Measurements from ENCODE around the gene C1orf53.
A peak's percentile ranks its signal among the peaks of the same experiment; 100 is the strongest.
"Not testable (repeated sequence)": the region's sequence is repeated elsewhere in the genome, so short reads cannot be mapped to it uniquely, and the experiment has no call there.

C1orf53 gene

DNA sequence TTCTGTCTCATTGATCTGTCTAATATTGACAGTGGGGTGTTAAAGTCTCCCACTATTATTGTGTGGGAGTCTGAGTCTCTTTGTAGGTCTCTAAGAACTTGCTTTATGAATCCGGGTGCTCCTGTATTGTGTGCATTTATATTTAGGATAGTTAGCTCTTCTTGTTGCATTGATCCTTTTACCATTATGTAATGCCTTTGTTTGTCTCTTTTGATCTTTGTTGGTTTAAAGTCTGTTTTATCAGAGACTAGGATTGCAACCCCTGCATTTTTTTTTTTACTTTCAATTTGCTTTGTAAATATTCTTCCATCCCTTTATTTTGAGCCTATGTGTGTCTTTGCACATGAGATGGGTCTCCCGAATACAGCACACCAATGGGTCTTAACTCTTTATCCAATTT lies 20.2 kb upstream of the C1orf53 start:
- H3K27ac ChIP-seq (ENCODE audit: low read depth, low read length); H3K9me3 ChIP-seq (ENCODE audit: control insufficient read depth, insufficient read depth, low read length); H3K4me3 ChIP-seq (ENCODE audit: low read depth, low read length); H3K4me1 ChIP-seq (ENCODE audit: control insufficient read depth, insufficient read depth, low read length); H3K27me3 ChIP-seq (ENCODE audit: control insufficient read depth, insufficient read depth, low read length); H3K36me3 ChIP-seq (ENCODE audit: control insufficient read depth, insufficient read depth, low read length); H3K9ac ChIP-seq (ENCODE audit: low read depth, low read length): not testable (repeated sequence)

DNA sequence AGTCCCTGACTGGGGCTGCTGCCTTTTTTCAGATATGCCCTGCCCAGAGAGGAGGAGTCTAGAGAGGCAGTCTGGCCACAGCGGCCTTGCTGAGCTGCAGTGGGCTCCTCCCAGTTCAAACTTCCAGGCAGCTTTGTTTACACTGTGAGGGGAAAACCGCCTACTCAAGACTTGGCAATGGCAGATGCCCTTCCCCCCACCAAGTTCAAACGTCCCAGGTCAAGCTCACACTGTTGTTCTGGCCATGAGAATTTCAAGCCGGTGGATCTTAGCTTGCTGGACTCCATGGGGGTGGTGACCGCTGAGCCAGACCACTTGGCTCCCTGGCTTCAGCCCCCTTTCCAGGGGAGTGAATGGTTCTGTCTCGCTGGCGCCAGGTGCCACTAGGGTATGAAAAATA lies 18.3 kb upstream of the C1orf53 start:
- Histone ChIP-seq H3K4me1 (ENCODE audit: control insufficient read depth, insufficient read depth, low read length) (no peaks in the 10 kb centered on the region; the same call in 1 of the 2 replicates), H3K27me3 (ENCODE audit: control insufficient read depth, insufficient read depth, low read length) (no peaks in the 10 kb centered on the region), H3K4me3 (ENCODE audit: low read depth, low read length) (no peak overlapping the region), H3K27ac (ENCODE audit: low read depth, low read length) (no peak overlapping the region), H3K9me3 (ENCODE audit: control insufficient read depth, insufficient read depth, low read length) (no peaks in the 10 kb centered on the region), H3K9ac (ENCODE audit: low read depth, low read length) (no peak overlapping the region), H3K36me3 (ENCODE audit: control insufficient read depth, insufficient read depth, low read length) (no peaks in the 10 kb centered on the region)

DNA sequence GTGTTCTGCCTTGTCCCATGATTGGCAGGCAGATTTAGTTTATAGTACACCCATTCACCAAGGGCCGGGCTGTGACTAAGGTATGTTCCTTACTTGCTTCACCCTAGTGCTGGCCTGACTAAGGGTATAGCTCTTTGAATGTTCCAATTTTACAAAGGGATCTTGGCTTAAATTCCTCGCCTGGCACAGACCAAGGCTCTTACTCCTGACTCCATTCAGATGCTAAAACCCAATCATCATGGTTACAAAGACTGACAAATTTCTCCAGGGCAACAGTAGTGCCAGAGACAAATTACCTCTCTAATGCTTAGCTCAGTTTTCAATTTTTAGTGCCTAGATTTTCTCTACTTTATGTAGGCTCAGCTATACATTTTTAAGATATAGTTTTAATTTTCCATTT lies 11.5 kb upstream of the C1orf53 start:
- H3K9ac ChIP-seq (ENCODE audit: low read depth, low read length): no peak overlapping the region
- H3K4me3 ChIP-seq (ENCODE audit: low read depth, low read length): no peak overlapping the region
- no peaks in the 10 kb centered on the region for H3K9me3 ChIP-seq (ENCODE audit: control insufficient read depth, insufficient read depth, low read length)
- H3K27me3 ChIP-seq (ENCODE audit: control insufficient read depth, insufficient read depth, low read length): no peaks in the 10 kb centered on the region
- no peaks in the 10 kb centered on the region for H3K36me3 ChIP-seq (ENCODE audit: control insufficient read depth, insufficient read depth, low read length)
- no peak overlapping the region for H3K27ac ChIP-seq (ENCODE audit: low read depth, low read length)
- peaks cover 23% of the 10 kb centered on the region for H3K4me1 ChIP-seq (ENCODE audit: control insufficient read depth, insufficient read depth, low read length)

DNA sequence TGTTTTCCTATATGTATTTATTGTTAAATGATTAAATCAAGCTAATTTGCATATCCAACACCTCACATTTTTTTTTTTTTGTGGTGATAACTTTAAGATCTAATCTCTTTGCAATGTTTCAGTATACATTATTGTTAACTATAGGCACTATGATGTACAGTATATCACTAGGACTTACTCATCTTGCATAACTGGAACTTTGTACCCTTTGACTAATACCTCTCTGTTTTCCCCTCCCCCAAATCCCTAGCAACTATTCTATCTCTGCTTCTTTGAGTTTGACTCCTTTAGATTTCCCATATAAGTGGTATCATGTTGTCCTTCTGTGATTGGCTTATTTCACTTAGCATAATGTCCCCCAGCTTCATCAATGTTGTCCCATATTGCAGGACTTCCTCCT lies 9.7 kb upstream of the C1orf53 start:
- Histone ChIP-seq H3K27ac (ENCODE audit: low read depth, low read length) (no peak overlapping the region), H3K9ac (ENCODE audit: low read depth, low read length) (no peak overlapping the region), H3K4me1 (ENCODE audit: control insufficient read depth, insufficient read depth, low read length) (peaks cover 23% of the 10 kb centered on the region)

DNA sequence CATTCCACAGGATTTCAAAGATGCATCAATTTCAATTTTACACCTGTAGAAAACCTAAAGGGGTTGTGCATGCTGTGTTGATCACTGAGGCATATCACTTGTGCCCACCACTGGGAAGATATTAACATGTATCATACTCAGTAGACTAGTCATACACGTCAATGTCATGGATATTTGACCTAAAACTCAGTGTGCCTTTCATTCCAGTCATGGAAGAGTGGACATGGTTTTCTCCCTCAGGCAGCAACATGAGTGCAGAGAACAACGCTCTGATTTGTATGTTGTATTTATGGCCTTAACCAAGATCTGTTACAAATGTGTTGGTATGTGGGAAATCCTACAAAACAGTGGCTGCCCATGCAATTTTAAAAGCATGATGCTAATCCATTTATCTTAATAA lies 6.1 kb upstream of the C1orf53 start:
- Histone ChIP-seq H3K27ac (ENCODE audit: low read depth, low read length) (no peak overlapping the region), H3K4me1 (ENCODE audit: control insufficient read depth, insufficient read depth, low read length) (peaks cover 16% of the 10 kb centered on the region), H3K27me3 (ENCODE audit: control insufficient read depth, insufficient read depth, low read length) (peaks cover 10% of the 10 kb centered on the region; the same call in 1 of the 2 replicates), H3K36me3 (ENCODE audit: control insufficient read depth, insufficient read depth, low read length) (no peaks in the 10 kb centered on the region), H3K9me3 (ENCODE audit: control insufficient read depth, insufficient read depth, low read length) (no peaks in the 10 kb centered on the region), H3K9ac (ENCODE audit: low read depth, low read length) (no peak overlapping the region), H3K4me3 (ENCODE audit: low read depth, low read length) (no peak overlapping the region)

More for the DNA sequence above, 9.7 kb upstream of the C1orf53 start:
- Histone ChIP-seq H3K9me3 (ENCODE audit: control insufficient read depth, insufficient read depth, low read length) (no peaks in the 10 kb centered on the region), H3K4me3 (ENCODE audit: low read depth, low read length) (no peak overlapping the region), H3K36me3 (ENCODE audit: control insufficient read depth, insufficient read depth, low read length) (no peaks in the 10 kb centered on the region), H3K27me3 (ENCODE audit: control insufficient read depth, insufficient read depth, low read length) (no peaks in the 10 kb centered on the region)

DNA sequence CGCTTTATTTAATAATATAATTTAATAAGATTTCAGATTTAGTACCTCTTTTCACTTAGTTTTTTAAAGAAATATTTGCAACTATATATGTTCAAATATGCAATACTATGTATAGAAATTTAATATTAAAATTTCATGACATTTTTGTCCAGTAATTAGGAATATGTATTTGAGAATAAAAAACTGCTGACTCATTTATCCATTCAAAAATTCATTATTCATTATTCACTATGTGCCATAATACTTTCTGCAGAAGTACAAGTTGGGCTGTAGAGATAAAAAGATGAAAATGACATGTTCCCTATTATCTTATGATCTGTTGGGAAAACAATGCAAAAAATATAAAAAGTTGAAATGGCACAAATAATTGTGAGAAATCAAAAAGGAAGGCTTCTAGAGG lies 3.4 kb upstream of the C1orf53 start:
- H3K4me1 ChIP-seq (ENCODE audit: control insufficient read depth, insufficient read depth, low read length): peaks cover 12% of the 10 kb centered on the region
- peaks cover 31% of the 10 kb centered on the region for H3K27me3 ChIP-seq (ENCODE audit: control insufficient read depth, insufficient read depth, low read length)

DNA sequence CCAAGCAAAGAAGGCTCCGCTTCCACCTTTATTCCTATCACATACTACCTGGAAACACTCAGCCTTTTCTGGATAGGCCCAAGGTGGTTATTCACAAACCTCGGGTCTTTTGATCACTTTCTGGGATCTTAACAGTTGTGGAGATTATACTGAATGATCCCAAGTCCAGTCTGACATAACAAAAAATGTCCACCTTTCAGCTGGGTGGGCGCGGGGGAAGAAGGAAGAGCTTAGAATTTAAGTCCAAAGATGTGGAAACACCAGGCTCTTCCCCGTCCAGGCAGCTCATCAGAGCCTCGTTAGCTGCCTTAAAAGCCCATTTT lies 338 bp upstream of the C1orf53 start:
- Histone ChIP-seq H3K9me3 (ENCODE audit: control insufficient read depth, insufficient read depth, low read length) (no peaks in the 10 kb centered on the region), H3K36me3 (ENCODE audit: control insufficient read depth, insufficient read depth, low read length) (no peaks in the 10 kb centered on the region), H3K9ac (ENCODE audit: low read depth, low read length) (peak overlapping the region; percentile 93), H3K27ac (ENCODE audit: low read depth, low read length) (peak overlapping the region; percentile 92), H3K4me3 (ENCODE audit: low read depth, low read length) (peak overlapping the region; percentile 86), H3K4me1 (ENCODE audit: control insufficient read depth, insufficient read depth, low read length) (peaks cover 18% of the 10 kb centered on the region), H3K27me3 (ENCODE audit: control insufficient read depth, insufficient read depth, low read length) (peaks cover 62% of the 10 kb centered on the region)

More for the DNA sequence above, 3.4 kb upstream of the C1orf53 start:
- Histone ChIP-seq H3K9me3 (ENCODE audit: control insufficient read depth, insufficient read depth, low read length) (no peaks in the 10 kb centered on the region), H3K27ac (ENCODE audit: low read depth, low read length) (no peak overlapping the region), H3K4me3 (ENCODE audit: low read depth, low read length) (no peak overlapping the region), H3K36me3 (ENCODE audit: control insufficient read depth, insufficient read depth, low read length) (no peaks in the 10 kb centered on the region), H3K9ac (ENCODE audit: low read depth, low read length) (no peak overlapping the region)

DNA sequence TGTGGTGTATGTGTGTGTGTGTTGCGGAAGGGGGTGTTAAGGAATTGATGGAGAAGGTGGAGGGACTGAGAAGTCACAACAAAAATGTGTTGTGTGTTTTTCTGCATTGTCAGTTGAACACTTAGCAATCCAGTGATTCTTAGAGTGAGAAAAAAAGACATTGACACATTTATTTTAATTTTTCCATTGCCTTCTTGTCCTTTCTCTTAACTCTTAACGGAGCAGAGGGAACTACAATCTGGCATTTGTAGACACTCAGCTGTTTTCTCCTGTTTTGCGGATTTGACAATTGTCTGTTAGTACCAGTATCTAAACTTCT lies 725 bp downstream of the C1orf53 start:
- Histone ChIP-seq H3K27me3 (ENCODE audit: control insufficient read depth, insufficient read depth, low read length) (peaks cover 72% of the 10 kb centered on the region), H3K9ac (ENCODE audit: low read depth, low read length) (no peak overlapping the region), H3K27ac (ENCODE audit: low read depth, low read length) (no peak overlapping the region), H3K9me3 (ENCODE audit: control insufficient read depth, insufficient read depth, low read length) (no peaks in the 10 kb centered on the region), H3K4me1 (ENCODE audit: control insufficient read depth, insufficient read depth, low read length) (peaks cover 22% of the 10 kb centered on the region), H3K4me3 (ENCODE audit: low read depth, low read length) (peak overlapping the region; percentile 86), H3K36me3 (ENCODE audit: control insufficient read depth, insufficient read depth, low read length) (no peaks in the 10 kb centered on the region)

DNA sequence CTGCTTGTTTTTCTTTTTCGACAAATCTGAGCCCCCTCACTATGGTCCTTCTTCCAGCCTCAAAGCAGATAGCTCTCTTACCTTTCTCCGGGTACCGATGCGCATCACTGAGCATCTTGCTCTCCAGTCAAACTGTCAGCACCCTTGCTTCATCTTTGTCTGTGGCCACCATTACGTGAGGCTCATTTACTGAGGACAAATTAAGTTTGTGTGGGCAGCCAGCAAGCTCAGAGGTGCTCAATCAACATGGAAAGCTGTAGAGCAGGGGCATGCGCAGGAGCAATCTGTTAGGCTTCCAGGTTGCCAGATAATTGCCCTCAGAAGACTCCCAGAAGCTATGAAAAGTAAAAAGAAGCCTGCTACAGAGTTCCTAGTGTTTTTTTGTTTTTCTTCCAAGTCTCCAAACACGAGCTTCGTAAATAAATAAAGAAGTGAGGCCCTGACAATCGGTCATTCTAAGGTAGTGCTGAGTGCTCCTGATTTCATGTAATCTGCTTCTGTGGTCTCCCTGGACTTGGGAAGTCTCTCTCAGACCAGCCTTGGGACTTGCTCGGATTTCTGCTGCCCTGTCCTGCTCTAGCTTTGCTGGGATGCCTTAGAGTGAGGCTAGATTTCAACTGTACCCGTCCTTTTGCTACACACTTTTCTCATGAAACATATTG lies 1.8 kb downstream of the C1orf53 start:
- Histone ChIP-seq H3K4me3 (ENCODE audit: low read depth, low read length) (no peak overlapping the region), H3K27ac (ENCODE audit: low read depth, low read length) (no peak overlapping the region), H3K4me1 (ENCODE audit: control insufficient read depth, insufficient read depth, low read length) (peaks cover 31% of the 10 kb centered on the region), H3K9me3 (ENCODE audit: control insufficient read depth, insufficient read depth, low read length) (no peaks in the 10 kb centered on the region), H3K36me3 (ENCODE audit: control insufficient read depth, insufficient read depth, low read length) (no peaks in the 10 kb centered on the region), H3K27me3 (ENCODE audit: control insufficient read depth, insufficient read depth, low read length) (peaks cover 83% of the 10 kb centered on the region), H3K9ac (ENCODE audit: low read depth, low read length) (no peak overlapping the region)

DNA sequence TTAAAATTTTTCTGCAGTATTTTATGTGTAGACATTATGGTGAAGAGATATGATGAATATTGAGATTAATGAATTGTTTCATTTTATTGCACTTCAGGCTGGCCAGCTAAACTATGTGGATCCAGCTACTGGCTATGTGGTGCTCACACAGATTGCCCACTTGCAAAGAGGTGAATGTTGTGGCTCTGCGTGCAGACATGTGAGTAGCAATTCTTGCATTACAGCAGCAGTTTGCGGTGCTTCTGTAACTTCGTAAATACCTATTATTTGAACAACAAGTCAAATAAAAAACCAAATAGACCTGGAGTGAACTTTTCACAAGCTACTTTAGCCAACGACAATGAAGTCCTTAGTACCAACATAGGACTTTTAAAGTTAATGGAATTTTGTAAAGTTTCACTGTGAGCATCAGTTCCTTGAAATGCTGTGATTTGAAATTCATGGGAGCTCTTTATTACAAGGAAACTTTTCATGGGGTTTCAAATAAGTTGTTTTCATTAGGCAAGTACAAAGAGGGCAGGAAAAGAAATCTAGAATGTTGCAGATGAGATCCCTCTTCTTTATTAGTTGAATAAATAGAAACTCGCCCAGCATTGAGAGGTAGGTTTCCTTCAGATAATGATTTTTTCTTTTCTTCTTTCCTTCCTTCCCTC lies 3.4 kb downstream of the C1orf53 start:
- Histone ChIP-seq H3K36me3 (ENCODE audit: control insufficient read depth, insufficient read depth, low read length) (no peaks in the 10 kb centered on the region), H3K4me1 (ENCODE audit: control insufficient read depth, insufficient read depth, low read length) (peaks cover 38% of the 10 kb centered on the region), H3K9me3 (ENCODE audit: control insufficient read depth, insufficient read depth, low read length) (no peaks in the 10 kb centered on the region), H3K27me3 (ENCODE audit: control insufficient read depth, insufficient read depth, low read length) (peaks cover 94% of the 10 kb centered on the region), H3K9ac (ENCODE audit: low read depth, low read length) (no peak overlapping the region), H3K27ac (ENCODE audit: low read depth, low read length) (no peak overlapping the region), H3K4me3 (ENCODE audit: low read depth, low read length) (no peak overlapping the region)

DNA sequence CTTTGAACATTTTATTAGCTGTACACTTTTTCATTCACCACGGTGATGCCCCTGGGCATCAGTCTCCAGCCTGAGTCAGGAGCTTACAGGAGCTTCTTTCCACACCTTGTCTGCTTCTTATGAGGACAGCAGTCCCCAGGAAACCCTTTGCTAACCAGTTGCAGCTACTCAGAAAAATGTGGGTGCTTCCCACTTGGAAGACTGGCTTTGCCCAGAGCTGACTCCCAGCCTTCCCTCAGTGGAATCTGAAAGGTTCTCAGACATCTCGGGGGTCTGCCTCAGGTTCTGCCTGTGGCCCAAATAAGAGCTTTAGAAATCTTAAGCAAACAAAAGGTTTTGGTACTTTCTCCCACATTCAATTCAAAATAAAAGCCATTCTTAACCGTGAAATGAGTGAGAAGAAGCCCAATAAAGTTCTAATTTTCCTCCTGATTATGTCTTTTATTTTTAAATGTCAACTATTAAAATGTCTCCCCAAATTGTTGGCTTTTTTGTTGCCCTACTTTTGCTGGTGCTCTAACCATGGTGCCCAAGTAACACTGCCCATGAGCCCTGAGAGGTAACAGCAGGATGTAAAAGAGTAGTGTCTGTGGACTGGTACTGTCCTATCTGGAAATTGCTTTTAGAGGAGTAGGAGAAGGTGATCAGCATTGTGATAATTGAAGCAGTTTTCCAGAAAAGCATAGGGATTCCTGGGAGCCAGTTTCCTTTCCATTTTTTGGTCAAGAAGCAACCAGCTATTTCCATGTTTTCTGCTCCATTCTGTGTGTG lies 5.6 kb downstream of the C1orf53 start:
- H3K27ac ChIP-seq (ENCODE audit: low read depth, low read length): no peak overlapping the region
- H3K9ac ChIP-seq (ENCODE audit: low read depth, low read length): no peak overlapping the region
- H3K4me1 ChIP-seq (ENCODE audit: control insufficient read depth, insufficient read depth, low read length): peaks cover 37% of the 10 kb centered on the region
- peaks cover 100% of the 10 kb centered on the region for H3K27me3 ChIP-seq (ENCODE audit: control insufficient read depth, insufficient read depth, low read length)
- H3K4me3 ChIP-seq (ENCODE audit: low read depth, low read length): no peak overlapping the region
- H3K36me3 ChIP-seq (ENCODE audit: control insufficient read depth, insufficient read depth, low read length): no peaks in the 10 kb centered on the region
- H3K9me3 ChIP-seq (ENCODE audit: control insufficient read depth, insufficient read depth, low read length): no peaks in the 10 kb centered on the region
